HG03280 (cell line): ENCODE data around the gene TIPIN.
A peak's percentile ranks its signal among the peaks of the same experiment; 100 is the strongest.
"Not testable (repeated sequence)": the region's sequence is repeated elsewhere in the genome, so short reads cannot be mapped to it uniquely, and the experiment has no call there.

Experiments
- ATAC-seq: cut with Tn5 transposase; IDR thresholded peaks from one replicate; pipeline ENCODE4 v1.9.1; 2021; ENCODE audit warnings: mild to moderate bottlenecking, moderate library complexity; ENCODE audit not compliant: unreplicated experiment

TIPIN gene

GRCh38 chr15:66386204-66387123, 30.0 kb upstream of the TIPIN start, which contains the start of gene MAP2K1:
Gene MAP2K1 (plus strand): TSS chr15:66386912. CDS start chr15:66387348, 436 bp downstream.
- ATAC-seq: peak; percentile 81

GRCh38 chr15:66381376-66381775, 24.9 kb upstream of the TIPIN start:
- not testable (repeated sequence) for ATAC-seq

- ATAC-seq: no peak
Observed at GRCh38 chr15:66378814-66379430, 22.4 kb upstream of the TIPIN start.

- no peak for ATAC-seq
Observed at GRCh38 chr15:66374179-66374578, 17.7 kb upstream of the TIPIN start.

GRCh38 chr15:66369773-66370651, 13.5 kb upstream of the TIPIN start:
- no peak for ATAC-seq

- ATAC-seq: no peak
Observed at GRCh38 chr15:66364944-66365528, 8.6 kb upstream of the TIPIN start.

- no peak for ATAC-seq
Observed at GRCh38 chr15:66362776-66363175, 6.3 kb upstream of the TIPIN start.

GRCh38 chr15:66361745-66362460, 5.4 kb upstream of the TIPIN start:
- not testable (repeated sequence) for ATAC-seq

GRCh38 chr15:66359740-66360139, 3.3 kb upstream of the TIPIN start:
- ATAC-seq: no peak

- ATAC-seq: no peak
Observed at GRCh38 chr15:66356077-66356358, 467 bp downstream of the TIPIN start.

GRCh38 chr15:66348530-66348929, 8.0 kb downstream of the TIPIN start:
- ATAC-seq: not testable (repeated sequence)

- ATAC-seq: no peak
Observed at GRCh38 chr15:66328771-66329170, 27.7 kb downstream of the TIPIN start.

- ATAC-seq: no peak
Observed at GRCh38 chr15:66327736-66328135, 28.7 kb downstream of the TIPIN start.

- ATAC-seq: no peak
Observed at GRCh38 chr15:66326051-66326450, 30.4 kb downstream of the TIPIN start.

- ATAC-seq: no peak
Observed at GRCh38 chr15:66323312-66323928, 33.1 kb downstream of the TIPIN start.

- ATAC-seq: no peak
Observed at GRCh38 chr15:66312144-66312543, 44.3 kb downstream of the TIPIN start.

GRCh38 chr15:66310786-66311185, 45.7 kb downstream of the TIPIN start:
- no peak for ATAC-seq

GRCh38 chr15:66309828-66310227, 46.7 kb downstream of the TIPIN start:
- no peak for ATAC-seq

- ATAC-seq: no peak
Observed at GRCh38 chr15:66308531-66308930, 48.0 kb downstream of the TIPIN start.

GRCh38 chr15:66306381-66306780, 50.1 kb downstream of the TIPIN start:
- ATAC-seq: no peak
